ENCODE results near the gene ALAS2.
A peak's percentile ranks its signal among the peaks of the same experiment; 100 is the strongest.
"Not testable (repeated sequence)": the region's sequence is repeated elsewhere in the genome, so short reads cannot be mapped to it uniquely, and the experiment has no call there.

ALAS2 gene

GRCh38 chrX:55030271-55031205 lies at the start of gene ALAS2:
Gene ALAS2, minus strand, starts transcription at chrX:55030977. Its CDS starts 4,977 bp downstream, at chrX:55026000.
- no peak for DNase-seq

- no peak for DNase-seq
These were observed 44.2 kb upstream of the ALAS2 start, which contains the start of gene PAGE2B for GRCh38 chrX:55074851-55075467. Gene PAGE2B, plus strand, starts transcription at chrX:55075030. Its CDS starts 1,012 bp downstream, at chrX:55076042.

- no peak for DNase-seq
These were observed 41.5 kb upstream of the ALAS2 start for GRCh38 chrX:55072286-55072685.

- DNase-seq, result not testable (repeated sequence)
These were observed 36.4 kb upstream of the ALAS2 start for GRCh38 chrX:55067180-55067579.

- peak in 12 of 51 donors; percentile 0 to 48 (median 0) for DNase-seq
These were observed 27.0 kb upstream of the ALAS2 start for GRCh38 chrX:55057675-55058249.

- peak in 4 of 51 donors; percentile 1 to 14 (median 2) for DNase-seq
These were observed 26.3 kb upstream of the ALAS2 start for GRCh38 chrX:55056820-55057674.

- DNase-seq, result not testable (repeated sequence)
These were observed 19.8 kb upstream of the ALAS2 start for GRCh38 chrX:55050599-55050998.

- DNase-seq, result no peak
These were observed 10.7 kb upstream of the ALAS2 start for GRCh38 chrX:55041514-55041913.

- DNase-seq, result no peak
These were observed 8.7 kb upstream of the ALAS2 start for GRCh38 chrX:55039471-55039870.

- DNase-seq, result no peak
These were observed 2.7 kb upstream of the ALAS2 start for GRCh38 chrX:55033429-55033828.

- DNase-seq, result no peak
These were observed 1.5 kb downstream of the ALAS2 start for GRCh38 chrX:55029291-55029690.

- no peak for DNase-seq
These were observed 2.2 kb downstream of the ALAS2 start for GRCh38 chrX:55028611-55029010.

GRCh38 chrX:55028040-55028439 lies 2.7 kb downstream of the ALAS2 start:
- DNase-seq, result no peak

- DNase-seq, result no peak
These were observed 3.9 kb downstream of the ALAS2 start for GRCh38 chrX:55026840-55027239.

GRCh38 chrX:55026143-55026542 lies 4.6 kb downstream of the ALAS2 start:
- DNase-seq, result no peak

- no peak for DNase-seq
These were observed 15.9 kb downstream of the ALAS2 start for GRCh38 chrX:55014897-55015299.

GRCh38 chrX:55011294-55011693 lies 19.5 kb downstream of the ALAS2 start:
- no peak for DNase-seq

- no peak for DNase-seq
These were observed 22.0 kb downstream of the ALAS2 start for GRCh38 chrX:55008571-55009358.

GRCh38 chrX:55007656-55008055 lies 23.1 kb downstream of the ALAS2 start:
- no peak for DNase-seq

- DNase-seq, result no peak
These were observed 23.8 kb downstream of the ALAS2 start for GRCh38 chrX:55006827-55007621.

Data from hypothalamus (tissue), 51 donors.